Activated naive CD4-positive, alpha-beta T cell treated with anti-CD3 and anti-CD28 coated beads, Interleukin-2, amount 10 ng/mL, durations not matched to agents 7 days and 5 days (primary cell): Measurements from ENCODE around the gene RNASET2.

Experiments
- CTCF ChIA-PET: fragments of 350-600 bp; sonication (Branson Sonifier 250); formaldehyde crosslinking; loops from one replicate; lab custom pipeline; 2021; ENCODE audit warnings: antibody characterized with exemption; lab: Charles Lee
- DNase-seq: peaks from one replicate; pipeline ENCODE4 v3.0.0-alpha.2; 2020
- H3K27ac Mint-ChIP-seq: one replicate; pipeline ENCODE4 v1.8.0; 2021; ENCODE audit warnings: mild to moderate bottlenecking, moderate library complexity, mixed read lengths
- H3K27me3 Mint-ChIP-seq: one replicate; pipeline ENCODE4 v1.8.0; 2021; ENCODE audit warnings: mild to moderate bottlenecking, mixed read lengths
- H3K36me3 Mint-ChIP-seq: one replicate; pipeline ENCODE4 v1.8.0; 2021; ENCODE audit warnings: mixed read lengths
- H3K4me1 Mint-ChIP-seq: one replicate; pipeline ENCODE4 v1.8.0; 2021; ENCODE audit warnings: mixed read lengths
- H3K4me3 Mint-ChIP-seq: one replicate; pipeline ENCODE4 v1.8.0; 2021; ENCODE audit warnings: mild to moderate bottlenecking, moderate library complexity, mixed read lengths
- H3K9me3 Mint-ChIP-seq: one replicate; pipeline ENCODE4 v1.8.0; 2021; ENCODE audit warnings: mixed read lengths

The RNASET2 gene

GRCh38 chr6:166879594-166879993 is 76.8 kb downstream of the RNASET2 start:
- no peaks in the 10 kb centered on the region for H3K27me3 Mint-ChIP-seq
- no peak for DNase-seq
- H3K27ac Mint-ChIP-seq, result no peak overlapping the region
- H3K4me3 Mint-ChIP-seq, result no peak overlapping the region
- H3K36me3 Mint-ChIP-seq, result no peaks in the 10 kb centered on the region
- H3K4me1 Mint-ChIP-seq, result no peaks in the 10 kb centered on the region
- CTCF ChIA-PET, result no interaction called here
- H3K9me3 Mint-ChIP-seq, result peaks cover 2% of the 10 kb centered on the region
